GM12865 (cell line): Measurements from ENCODE around the gene SCYL3.
"Not testable (repeated sequence)": the region's sequence is repeated elsewhere in the genome, so short reads cannot be mapped to it uniquely, and the experiment has no call there.

Source experiments
- DNase-seq: peaks from one replicate; pipeline ENCODE4 v3.0.0; 2010; ENCODE audit warnings: low read depth
- H3K4me3 ChIP-seq: 2 replicates; pipeline ENCODE4 v1.5.1; 2011; ENCODE audit warnings: mild to moderate bottlenecking, low read depth, low read length, control low read depth
- CTCF ChIP-seq: IDR thresholded peaks from 2 replicates; pipeline ENCODE4 v1.5.1; 2011; ENCODE audit warnings: low read length, control low read depth, low read depth, inconsistent platforms; ENCODE audit not compliant: insufficient read depth; ENCODE audit errors: missing control alignments

The SCYL3 gene

GRCh38 chr1:169872906-169873305, 20.8 kb downstream of the SCYL3 start:
- DNase-seq = no peak
- TF ChIP-seq CTCF = no peak
- no peak overlapping the region for H3K4me3 ChIP-seq

GRCh38 chr1:169871988-169872387, 21.7 kb downstream of the SCYL3 start:
- not testable (repeated sequence) for DNase-seq, H3K4me3 ChIP-seq

GRCh38 chr1:169869426-169869825, 24.3 kb downstream of the SCYL3 start:
- no peak overlapping the region for H3K4me3 ChIP-seq
- no peak for TF ChIP-seq CTCF
- DNase-seq = no peak

- H3K4me3 ChIP-seq = no peak overlapping the region
- no peak for DNase-seq
- TF ChIP-seq CTCF = no peak
Measured at GRCh38 chr1:169868978-169869377, 24.7 kb downstream of the SCYL3 start.

- DNase-seq = no peak
- H3K4me3 ChIP-seq = no peak overlapping the region
- TF ChIP-seq CTCF = no peak
Measured at GRCh38 chr1:169867012-169867675, 26.6 kb downstream of the SCYL3 start.

- DNase-seq = no peak
- no peak overlapping the region for H3K4me3 ChIP-seq
- TF ChIP-seq CTCF = no peak
Measured at GRCh38 chr1:169866577-169866976, 27.1 kb downstream of the SCYL3 start.

GRCh38 chr1:169864531-169864930, 29.2 kb downstream of the SCYL3 start:
- DNase-seq, H3K4me3 ChIP-seq: not testable (repeated sequence)

GRCh38 chr1:169860750-169861149, 32.9 kb downstream of the SCYL3 start:
- DNase-seq = no peak
- no peak for TF ChIP-seq CTCF
- no peak overlapping the region for H3K4me3 ChIP-seq
